Measurements from ENCODE around the gene ESYT3.

DNA sequence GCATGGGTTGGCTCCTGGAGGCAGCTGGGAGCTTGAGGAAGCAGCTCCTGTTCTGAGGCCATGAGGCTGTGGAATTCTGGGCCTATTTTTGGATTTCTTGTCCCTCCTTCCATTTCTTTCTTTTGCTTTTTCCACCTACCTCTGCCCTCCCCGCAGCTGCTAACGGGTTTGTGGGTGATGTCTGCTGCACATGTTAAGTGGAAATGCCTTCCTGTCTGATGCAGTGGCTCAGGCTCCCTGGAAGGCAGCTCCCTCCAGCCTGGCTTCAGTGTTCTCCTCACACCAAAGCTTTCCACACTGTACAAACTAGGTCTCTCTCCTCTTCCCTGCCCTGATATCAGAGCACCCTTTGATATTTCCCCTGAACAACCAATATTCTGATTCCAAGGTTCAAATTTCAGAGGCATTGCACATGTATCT is 33.8 kb upstream of the ESYT3 start:
- TF ChIP-seq, protein P1, sequence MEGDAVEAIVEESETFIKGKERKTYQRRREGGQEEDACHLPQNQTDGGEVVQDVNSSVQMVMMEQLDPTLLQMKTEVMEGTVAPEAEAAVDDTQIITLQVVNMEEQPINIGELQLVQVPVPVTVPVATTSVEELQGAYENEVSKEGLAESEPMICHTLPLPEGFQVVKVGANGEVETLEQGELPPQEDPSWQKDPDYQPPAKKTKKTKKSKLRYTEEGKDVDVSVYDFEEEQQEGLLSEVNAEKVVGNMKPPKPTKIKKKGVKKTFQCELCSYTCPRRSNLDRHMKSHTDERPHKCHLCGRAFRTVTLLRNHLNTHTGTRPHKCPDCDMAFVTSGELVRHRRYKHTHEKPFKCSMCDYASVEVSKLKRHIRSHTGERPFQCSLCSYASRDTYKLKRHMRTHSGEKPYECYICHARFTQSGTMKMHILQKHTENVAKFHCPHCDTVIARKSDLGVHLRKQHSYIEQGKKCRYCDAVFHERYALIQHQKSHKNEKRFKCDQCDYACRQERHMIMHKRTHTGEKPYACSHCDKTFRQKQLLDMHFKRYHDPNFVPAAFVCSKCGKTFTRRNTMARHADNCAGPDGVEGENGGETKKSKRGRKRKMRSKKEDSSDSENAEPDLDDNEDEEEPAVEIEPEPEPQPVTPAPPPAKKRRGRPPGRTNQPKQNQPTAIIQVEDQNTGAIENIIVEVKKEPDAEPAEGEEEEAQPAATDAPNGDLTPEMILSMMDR (IDR thresholded peaks at IDR 0.05) = no peak
- TF ChIP-seq POLR2AphosphoS5 (IDR thresholded peaks at IDR 0.05) = no peak
- no peak for TF ChIP-seq POLR2A (IDR thresholded peaks at IDR 0.05)

All from upper lobe of left lung (tissue), 4 donors.